Brain microvascular endothelial cell (primary cell): Measurements from ENCODE around the gene LIFR.
A peak's percentile ranks its signal among the peaks of the same experiment; 100 is the strongest.
"Not testable (repeated sequence)": the region's sequence is repeated elsewhere in the genome, so short reads cannot be mapped to it uniquely, and the experiment has no call there.

Experiments used
- DNase-seq: peaks from one replicate; pipeline ENCODE4 v3.0.0-alpha.2; 2020
- H3K27ac ChIP-seq: fragments of 250-450 bp; sonication (Bioruptor Pico); 2 replicates; pipeline ENCODE4 v1.5.1; 2020; ENCODE audit warnings: mild to moderate bottlenecking, moderate library complexity
- H3K27me3 ChIP-seq: fragments of 250-450 bp; sonication (Bioruptor Pico); replicated peaks from 2 replicates; pipeline ENCODE4 v1.5.1; 2020; ENCODE audit warnings: mild to moderate bottlenecking
- H3K36me3 ChIP-seq: fragments of 250-450 bp; sonication (Bioruptor Pico); replicated peaks from 2 replicates; pipeline ENCODE4 v1.5.1; 2020; ENCODE audit warnings: mild to moderate bottlenecking
- H3K4me3 ChIP-seq: 2 replicates; pipeline ENCODE4 v1.5.1; 2011; ENCODE audit warnings: low read depth, mild to moderate bottlenecking, control low read depth, low read length, moderate library complexity
- CTCF ChIP-seq: IDR thresholded peaks from 2 replicates; pipeline ENCODE4 v1.5.1; 2011; ENCODE audit warnings: low read depth, mild to moderate bottlenecking, moderate library complexity, low read length, control low read depth, inconsistent platforms; ENCODE audit errors: missing control alignments
- in situ Hi-C: cut with HindIII; loops from 2 replicates; pipeline ENCODE4 v1.10.0; 2017; ENCODE audit warnings: low sequenced_read_pairs, low pct_ligation_motif_present

The LIFR gene

GRCh38 chr5:38601133-38601862, 44.9 kb upstream of the LIFR start:
- H3K4me3 ChIP-seq: no peak overlapping the region
- H3K27me3 ChIP-seq: no peaks in the 10 kb centered on the region
- no peaks in the 10 kb centered on the region for H3K36me3 ChIP-seq
- in situ Hi-C loops: no loop called here
- DNase-seq: no peak
- no peak overlapping the region for H3K27ac ChIP-seq
- TF ChIP-seq CTCF: no peak

GRCh38 chr5:38600329-38601045, 44.0 kb upstream of the LIFR start:
- in situ Hi-C loops: no loop called here
- Histone ChIP-seq H3K36me3 (no peaks in the 10 kb centered on the region), H3K4me3 (no peak overlapping the region), H3K27me3 (no peaks in the 10 kb centered on the region), H3K27ac (no peak overlapping the region)
- no peak for TF ChIP-seq CTCF
- DNase-seq: no peak

GRCh38 chr5:38599751-38600150, 43.3 kb upstream of the LIFR start:
- in situ Hi-C loops, H3K36me3 ChIP-seq, H3K4me3 ChIP-seq, H3K27ac ChIP-seq, H3K27me3 ChIP-seq, DNase-seq: not testable (repeated sequence)

- peak; percentile 3 for TF ChIP-seq CTCF
- Histone ChIP-seq H3K27me3 (no peaks in the 10 kb centered on the region), H3K36me3 (no peaks in the 10 kb centered on the region), H3K27ac (no peak overlapping the region), H3K4me3 (no peak overlapping the region)
- in situ Hi-C loops: no loop called here
- peak; percentile 74 for DNase-seq
Measured at GRCh38 chr5:38598994-38599617, 42.7 kb upstream of the LIFR start.

GRCh38 chr5:38598296-38598993, 42.0 kb upstream of the LIFR start:
- no peaks in the 10 kb centered on the region for H3K36me3 ChIP-seq
- no peak for TF ChIP-seq CTCF
- in situ Hi-C loops: no loop called here
- H3K27ac ChIP-seq: no peak overlapping the region
- H3K4me3 ChIP-seq: no peak overlapping the region
- H3K27me3 ChIP-seq: no peaks in the 10 kb centered on the region
- DNase-seq: no peak

- no peak for DNase-seq
- no peak overlapping the region for H3K27ac ChIP-seq
- in situ Hi-C loops: no loop called here
Measured at GRCh38 chr5:38596981-38597380, 40.5 kb upstream of the LIFR start.

More at GRCh38 chr5:38596981-38597380, 40.5 kb upstream of the LIFR start:
- no peaks in the 10 kb centered on the region for H3K36me3 ChIP-seq
- TF ChIP-seq CTCF: no peak
- H3K4me3 ChIP-seq: no peak overlapping the region
- no peaks in the 10 kb centered on the region for H3K27me3 ChIP-seq
